ENCODE data around the gene PDRG1. TPM values are rescaled to one million over a fixed set of nuclear protein-coding genes. Genes with fewer than 3 reads are reported as not detected.

The PDRG1 gene
- polyA plus RNA-seq, 3 donors: 3.5 to 4.4 (median 3.7) TPM

GRCh38 chr20:31987744-31988143 is 35.9 kb upstream of the PDRG1 start:
- Mint-ChIP-seq H3K4me1 (no peaks in the 10 kb centered on the region), H3K36me3 (no peaks in the 10 kb centered on the region), H3K9me3 (no peaks in the 10 kb centered on the region), H3K27ac (no peak overlapping the region), H3K4me3 (no peak overlapping the region), H3K27me3 (ENCODE audit: low read depth in 3 of 3) (peaks cover 7 to 15% (median 11%) of the 10 kb centered on the region in 3 donors)
- 100% methylated on average over 1 of the region's 1 CpG for WGBS (ENCODE audit: insufficient coverage)
- Histone ChIP-seq H3K4me3 (replicated peaks in 1 of 3; ENCODE audit: low read depth in 2 of 3, low read length in 3 of 3) (no peak overlapping the region), H3K79me2 (ENCODE audit: insufficient read depth, low read length) (no peaks in the 10 kb centered on the region), H3K9me3 (replicated peaks in 1 of 2; ENCODE audit: control insufficient read depth in 1 of 2, insufficient read depth in 1 of 2, low read length in 2 of 2) (no peaks in the 10 kb centered on the region), H3K4me1 (ENCODE audit: control insufficient read depth in 1 of 2, insufficient read depth in 2 of 2, low read length in 2 of 2) (no peaks in the 10 kb centered on the region), H4K20me1 (ENCODE audit: insufficient read depth, low read length) (no peaks in the 10 kb centered on the region), H3K9ac (ENCODE audit: insufficient read depth, low read length, poor library complexity, severe bottlenecking) (no peak overlapping the region), H3K36me3 (replicated peaks in 1 of 2; ENCODE audit: control insufficient read depth in 1 of 2, insufficient read depth in 2 of 2, low read length in 2 of 2) (no peaks in the 10 kb centered on the region), H3K27ac (ENCODE audit: low read depth in 1 of 2, low read length in 2 of 2) (no peak overlapping the region), H3K27me3 (ENCODE audit: control insufficient read depth in 2 of 2, insufficient read depth in 2 of 2, low read length in 2 of 2) (peaks cover 0 to 3% of the 10 kb centered on the region in 2 donors), H2AFZ (ENCODE audit: insufficient read depth, low read depth, low read length, poor library complexity, severe bottlenecking) (no peak overlapping the region), H3K4me2 (replicated peaks; ENCODE audit: extremely low read depth, low read length, poor library complexity, severe bottlenecking) (no peak overlapping the region)
- DNase-seq: no peak
- intact Hi-C loops (cut with micrococcal nuclease): no loop called here
- no peak for TF ChIP-seq CTCF (IDR thresholded peaks at IDR 0.05)

- no peak for DNase-seq
- H3K9me3 Mint-ChIP-seq: peaks cover 0 to 2% (median 0%) of the 10 kb centered on the region in 7 donors
- no peak overlapping the region for H3K4me2 ChIP-seq (replicated peaks; ENCODE audit: extremely low read depth, low read length, poor library complexity, severe bottlenecking)
- H3K27me3 Mint-ChIP-seq (ENCODE audit: low read depth in 3 of 3): peaks cover 6 to 13% (median 7%) of the 10 kb centered on the region in 3 donors
- H4K20me1 ChIP-seq (ENCODE audit: insufficient read depth, low read length): no peaks in the 10 kb centered on the region
- WGBS (ENCODE audit: insufficient coverage): 54% methylated on average over 4 of the region's 6 CpGs
- no peak overlapping the region for H3K9ac ChIP-seq (ENCODE audit: insufficient read depth, low read length, poor library complexity, severe bottlenecking)
- H3K27ac Mint-ChIP-seq: no peak overlapping the region
- H2AFZ ChIP-seq (ENCODE audit: insufficient read depth, low read depth, low read length, poor library complexity, severe bottlenecking): no peak overlapping the region
- no peak overlapping the region for H3K4me3 Mint-ChIP-seq
- intact Hi-C loops (cut with micrococcal nuclease): no loop called here
- H3K36me3 ChIP-seq (replicated peaks in 1 of 2; ENCODE audit: control insufficient read depth in 1 of 2, insufficient read depth in 2 of 2, low read length in 2 of 2): no peaks in the 10 kb centered on the region
- no peaks in the 10 kb centered on the region for H3K4me1 ChIP-seq (ENCODE audit: control insufficient read depth in 1 of 2, insufficient read depth in 2 of 2, low read length in 2 of 2)
- no peak for TF ChIP-seq CTCF (IDR thresholded peaks at IDR 0.05)
- H3K27me3 ChIP-seq (ENCODE audit: control insufficient read depth in 2 of 2, insufficient read depth in 2 of 2, low read length in 2 of 2): no peaks in the 10 kb centered on the region
- H3K9me3 ChIP-seq (replicated peaks in 1 of 2; ENCODE audit: control insufficient read depth in 1 of 2, insufficient read depth in 1 of 2, low read length in 2 of 2): no peaks in the 10 kb centered on the region
- H3K27ac ChIP-seq (ENCODE audit: low read depth in 1 of 2, low read length in 2 of 2): no peak overlapping the region
- no peak overlapping the region for H3K4me3 ChIP-seq (replicated peaks in 1 of 3; ENCODE audit: low read depth in 2 of 3, low read length in 3 of 3)
- no peaks in the 10 kb centered on the region for H3K79me2 ChIP-seq (ENCODE audit: insufficient read depth, low read length)
- H3K36me3 Mint-ChIP-seq: no peaks in the 10 kb centered on the region
- no peaks in the 10 kb centered on the region for H3K4me1 Mint-ChIP-seq
Observed at GRCh38 chr20:31984981-31985471, 33.2 kb upstream of the PDRG1 start.
